Fibroblast of lung (primary cell): ENCODE data around the gene RTN4RL2.

Experiments
- EZH2 ChIP-seq: IDR thresholded peaks from 2 replicates; pipeline ENCODE4 v1.5.1; 2012; ENCODE audit warnings: low read length, control low read depth, mild to moderate bottlenecking; ENCODE audit errors: missing control alignments
- TF ChIP-seq, protein P1 (sequence below), 2 donors: IDR thresholded peaks in 1 of 2; conservative IDR thresholded peaks in 1 of 2; 1 replicate in 1 of 2; 2 replicates in 1 of 2; pipeline ENCODE4 v1.5.1; 2011 to 2012; ENCODE audit warnings: low read length in 2 of 2, control low read depth in 1 of 2, inconsistent platforms in 1 of 2, low read depth in 1 of 2, mild to moderate bottlenecking in 1 of 2

DNA sequence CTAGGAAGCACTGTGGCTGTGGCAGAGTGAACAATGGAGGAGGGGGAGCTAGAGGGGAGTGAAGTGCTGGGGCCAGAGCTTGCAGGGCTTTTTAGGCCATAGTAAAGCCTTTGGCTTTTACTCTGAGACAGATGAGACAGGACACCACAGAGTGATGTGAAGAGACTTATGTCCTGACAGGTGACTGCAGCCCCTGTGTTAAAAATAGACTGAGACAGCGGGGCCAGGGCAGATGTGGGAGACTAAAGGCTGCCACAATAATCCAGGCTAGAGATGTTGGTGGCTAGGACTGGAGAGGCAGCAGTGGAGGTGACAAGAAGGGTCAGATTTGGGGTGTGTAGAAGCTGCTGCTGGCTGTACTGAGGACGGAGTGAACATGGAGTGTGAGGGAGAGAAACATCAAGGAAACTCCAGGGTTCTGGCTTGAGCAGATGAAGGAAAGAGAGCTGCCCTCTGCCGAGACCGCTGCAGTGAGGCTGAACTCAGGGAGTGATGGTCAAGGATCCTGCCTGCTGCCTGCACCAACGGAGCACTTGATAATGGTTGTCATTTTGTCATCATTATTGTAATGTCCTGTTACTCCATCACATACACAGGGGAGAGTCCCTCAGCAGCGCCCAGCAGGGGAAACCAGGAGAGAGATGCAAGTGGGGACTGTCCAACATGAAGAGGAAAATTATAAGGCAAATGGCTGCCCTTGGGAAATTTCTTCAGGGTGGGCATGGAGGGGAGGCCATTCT is 27.8 kb downstream of the RTN4RL2 start:
- TF ChIP-seq, protein P1, sequence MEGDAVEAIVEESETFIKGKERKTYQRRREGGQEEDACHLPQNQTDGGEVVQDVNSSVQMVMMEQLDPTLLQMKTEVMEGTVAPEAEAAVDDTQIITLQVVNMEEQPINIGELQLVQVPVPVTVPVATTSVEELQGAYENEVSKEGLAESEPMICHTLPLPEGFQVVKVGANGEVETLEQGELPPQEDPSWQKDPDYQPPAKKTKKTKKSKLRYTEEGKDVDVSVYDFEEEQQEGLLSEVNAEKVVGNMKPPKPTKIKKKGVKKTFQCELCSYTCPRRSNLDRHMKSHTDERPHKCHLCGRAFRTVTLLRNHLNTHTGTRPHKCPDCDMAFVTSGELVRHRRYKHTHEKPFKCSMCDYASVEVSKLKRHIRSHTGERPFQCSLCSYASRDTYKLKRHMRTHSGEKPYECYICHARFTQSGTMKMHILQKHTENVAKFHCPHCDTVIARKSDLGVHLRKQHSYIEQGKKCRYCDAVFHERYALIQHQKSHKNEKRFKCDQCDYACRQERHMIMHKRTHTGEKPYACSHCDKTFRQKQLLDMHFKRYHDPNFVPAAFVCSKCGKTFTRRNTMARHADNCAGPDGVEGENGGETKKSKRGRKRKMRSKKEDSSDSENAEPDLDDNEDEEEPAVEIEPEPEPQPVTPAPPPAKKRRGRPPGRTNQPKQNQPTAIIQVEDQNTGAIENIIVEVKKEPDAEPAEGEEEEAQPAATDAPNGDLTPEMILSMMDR (conservative IDR thresholded peaks at IDR 0.05 in 1 of 2, IDR thresholded peaks at IDR 0.05 in 1 of 2; ENCODE audit: low read depth in 1 of 2, low read length in 2 of 2): no peak
- no peak for TF ChIP-seq EZH2
